IPS-15b (cell line): Measurements from ENCODE around the gene RAD51D.
"Not testable (repeated sequence)": the region's sequence is repeated elsewhere in the genome, so short reads cannot be mapped to it uniquely, and the experiment has no call there.

Experiments
- H3K27me3 ChIP-seq: one replicate; pipeline ENCODE4 v1.6.1; 2013; ENCODE audit warnings: low read length; ENCODE audit not compliant: control insufficient read depth, insufficient read depth
- H3K36me3 ChIP-seq: one replicate; pipeline ENCODE4 v1.6.1; 2013; ENCODE audit warnings: low read length; ENCODE audit not compliant: control insufficient read depth, insufficient read depth
- H3K4me1 ChIP-seq: one replicate; pipeline ENCODE4 v1.6.1; 2013; ENCODE audit warnings: mild to moderate bottlenecking, low read length; ENCODE audit not compliant: control insufficient read depth, insufficient read depth
- H3K4me3 ChIP-seq: one replicate; pipeline ENCODE4 v1.5.1; 2013; ENCODE audit warnings: low read depth, low read length
- H3K9ac ChIP-seq: one replicate; pipeline ENCODE4 v1.6.1; 2013; ENCODE audit warnings: low read depth, mild to moderate bottlenecking, low read length
- H3K9me3 ChIP-seq: one replicate; pipeline ENCODE4 v1.6.1; 2013; ENCODE audit warnings: mild to moderate bottlenecking, low read length; ENCODE audit not compliant: control insufficient read depth, insufficient read depth

The RAD51D gene

DNA sequence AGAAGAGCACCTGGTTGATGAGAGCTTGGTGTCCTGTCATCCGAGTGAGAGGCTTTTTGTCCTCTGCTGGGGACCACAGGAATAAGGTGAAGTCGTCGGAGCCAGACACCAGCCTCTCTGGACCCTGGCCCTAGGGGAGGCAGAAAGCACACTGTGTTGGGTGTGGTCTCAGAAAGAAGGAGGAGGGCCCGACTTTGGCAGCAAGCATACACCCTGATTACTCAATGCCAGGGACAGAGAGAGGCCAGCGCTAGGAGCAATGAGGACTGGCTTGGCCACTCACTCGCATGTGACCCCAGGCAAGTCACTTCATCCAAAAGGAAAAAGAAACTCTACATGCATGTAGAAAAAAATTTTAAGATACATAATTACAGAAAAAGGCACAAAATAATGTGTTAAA is 15.7 kb upstream of the RAD51D start:
- H3K9ac ChIP-seq: no peak overlapping the region
- no peaks in the 10 kb centered on the region for H3K9me3 ChIP-seq
- H3K27me3 ChIP-seq: no peaks in the 10 kb centered on the region
- no peak overlapping the region for H3K4me3 ChIP-seq
- H3K4me1 ChIP-seq: no peaks in the 10 kb centered on the region
- H3K36me3 ChIP-seq: peaks cover 83% of the 10 kb centered on the region

DNA sequence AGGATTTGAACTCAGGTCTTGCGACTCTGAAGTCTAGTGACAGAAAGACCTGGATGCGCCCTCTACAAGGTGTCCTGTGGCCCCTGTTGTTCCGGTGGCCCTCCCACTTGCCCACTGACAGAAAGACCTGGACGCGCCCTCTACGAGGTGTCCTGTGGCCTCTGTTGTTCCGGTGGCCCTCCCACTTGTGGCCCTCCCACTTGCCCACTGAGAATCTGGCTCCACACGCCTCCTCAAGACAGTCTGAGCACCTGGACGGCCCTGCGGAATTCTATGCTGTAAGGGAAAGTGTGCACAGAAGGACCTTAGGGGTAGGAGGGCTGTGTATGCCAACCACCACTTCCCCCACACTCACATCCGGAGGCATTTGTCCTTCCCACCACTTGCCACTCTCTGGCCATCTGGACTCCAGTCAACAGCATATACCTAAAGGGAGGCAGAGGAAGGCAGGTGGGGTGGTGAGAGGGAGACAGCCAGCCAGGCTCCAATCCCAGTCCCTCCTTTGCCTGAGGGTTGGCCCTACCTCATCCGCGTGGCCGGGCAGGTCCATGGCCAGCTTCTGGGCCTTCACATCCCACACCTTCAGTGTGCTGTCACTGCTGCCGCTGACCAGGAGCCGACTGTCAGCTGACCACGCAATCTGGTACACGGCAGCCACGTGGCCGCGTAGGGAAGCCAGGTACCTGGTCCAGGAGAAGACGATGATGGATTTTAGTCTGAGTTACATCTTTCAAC is 13.3 kb upstream of the RAD51D start:
- H3K4me3 ChIP-seq: no peak overlapping the region

DNA sequence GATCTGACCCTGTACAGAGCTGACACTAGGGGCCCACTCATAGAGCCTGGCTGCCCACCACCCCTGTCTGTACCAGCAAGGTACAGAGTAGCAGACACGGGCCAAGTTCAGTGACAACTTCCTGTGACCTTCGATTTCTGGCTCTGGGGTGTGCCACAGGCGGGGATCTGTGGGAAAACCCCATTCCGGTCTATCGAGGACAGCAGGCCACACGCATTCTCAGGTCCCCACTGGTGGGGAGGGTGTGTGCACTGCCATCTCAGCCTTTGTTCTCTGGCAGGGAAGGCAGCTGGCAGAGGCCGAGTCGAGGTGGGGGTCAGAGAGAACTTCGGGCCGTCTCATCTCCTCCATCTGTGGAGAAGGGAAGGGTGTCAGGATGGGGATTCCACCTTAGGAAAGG is 12.4 kb upstream of the RAD51D start:
- H3K36me3 ChIP-seq: peaks cover 55% of the 10 kb centered on the region
- no peak overlapping the region for H3K4me3 ChIP-seq
- H3K27me3 ChIP-seq: no peaks in the 10 kb centered on the region
- H3K4me1 ChIP-seq: no peaks in the 10 kb centered on the region
- no peaks in the 10 kb centered on the region for H3K9me3 ChIP-seq
- no peak overlapping the region for H3K9ac ChIP-seq

More for the DNA sequence above, 13.3 kb upstream of the RAD51D start:
- H3K4me1 ChIP-seq: no peaks in the 10 kb centered on the region
- H3K36me3 ChIP-seq: peaks cover 64% of the 10 kb centered on the region
- H3K27me3 ChIP-seq: no peaks in the 10 kb centered on the region
- no peaks in the 10 kb centered on the region for H3K9me3 ChIP-seq
- H3K9ac ChIP-seq: no peak overlapping the region

DNA sequence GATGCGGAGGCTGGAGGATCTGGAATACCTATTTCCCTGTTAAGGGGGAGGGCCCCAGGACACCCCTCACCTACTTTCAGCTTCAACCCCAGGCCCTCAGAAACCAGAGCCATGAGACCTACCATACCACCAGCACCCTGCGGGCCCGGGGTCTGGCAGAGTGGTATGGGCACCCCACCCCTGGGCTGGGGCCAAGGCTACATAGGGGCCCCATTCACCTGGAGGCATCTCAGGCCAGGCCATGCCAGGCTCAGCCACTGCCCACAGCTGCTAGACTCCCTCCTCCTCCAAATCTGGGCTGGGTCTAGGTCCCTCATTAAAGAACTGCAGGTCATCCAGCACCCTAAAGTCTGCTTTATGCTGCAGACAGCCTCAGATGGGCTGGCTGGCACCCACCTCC is 10.7 kb upstream of the RAD51D start:
- Histone ChIP-seq H3K9me3 (no peaks in the 10 kb centered on the region), H3K27me3 (no peaks in the 10 kb centered on the region), H3K4me1 (no peaks in the 10 kb centered on the region), H3K4me3 (no peak overlapping the region), H3K36me3 (peaks cover 45% of the 10 kb centered on the region), H3K9ac (no peak overlapping the region)

DNA sequence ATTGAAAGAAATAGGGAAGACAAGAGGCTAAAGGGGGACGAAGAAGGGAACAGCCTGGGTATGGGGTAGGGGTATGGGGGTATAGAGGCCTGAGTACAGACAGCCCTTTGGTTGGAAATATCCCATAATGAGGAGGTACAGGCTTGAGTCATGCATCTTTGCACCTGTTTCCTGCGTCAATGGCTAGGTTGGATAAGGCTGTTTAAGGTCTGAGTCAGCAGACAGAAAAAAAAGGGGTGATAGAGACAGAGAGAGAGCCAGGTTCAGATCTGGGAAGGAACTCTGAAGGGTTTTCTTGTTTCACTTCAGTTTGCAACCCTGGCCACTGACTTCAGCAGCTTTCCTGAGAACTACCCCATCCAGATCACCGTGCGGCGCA is 10.3 kb upstream of the RAD51D start:
- Histone ChIP-seq H3K4me1 (no peaks in the 10 kb centered on the region), H3K27me3 (no peaks in the 10 kb centered on the region), H3K9me3 (no peaks in the 10 kb centered on the region), H3K9ac (no peak overlapping the region), H3K4me3 (no peak overlapping the region), H3K36me3 (peaks cover 40% of the 10 kb centered on the region)

DNA sequence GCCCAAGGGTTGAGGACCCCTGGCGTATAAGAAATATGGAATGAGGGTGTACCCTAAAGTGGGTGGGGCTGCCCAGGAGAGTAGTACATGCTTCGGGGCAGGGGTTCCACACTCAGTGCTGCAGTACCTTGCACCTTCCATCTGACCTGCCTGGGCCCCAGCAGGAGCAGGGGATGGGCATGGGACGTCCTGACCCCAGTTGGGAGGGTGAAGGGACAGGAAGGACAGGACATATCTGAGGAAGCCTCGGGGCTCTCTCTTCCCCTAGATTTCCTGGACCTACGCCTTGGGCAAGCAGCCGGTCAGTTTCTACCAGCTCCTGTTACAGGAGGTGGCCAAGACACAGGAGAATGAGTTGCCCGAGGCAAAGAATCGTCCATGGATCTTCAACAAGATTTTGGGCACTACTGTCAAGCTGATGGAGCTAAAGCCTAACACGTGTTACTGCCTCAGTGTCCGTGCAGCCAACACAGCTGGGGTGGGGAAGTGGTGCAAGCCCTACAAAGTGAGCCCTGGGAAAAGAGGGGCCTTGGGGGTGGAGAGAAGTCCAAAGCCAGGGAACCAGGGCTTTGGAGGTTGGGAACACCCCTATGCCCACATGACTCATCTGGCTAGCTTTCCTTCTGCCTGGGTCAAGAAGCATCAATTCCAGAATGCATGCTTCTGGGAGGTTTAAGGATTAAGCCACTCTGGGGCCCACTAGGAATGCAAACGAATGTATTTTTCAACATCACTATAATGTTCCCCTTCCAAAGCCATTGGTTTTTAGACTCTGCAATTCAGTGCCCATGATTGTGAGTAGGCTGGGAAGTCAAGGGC is 9.7 kb upstream of the RAD51D start:
- Histone ChIP-seq H3K27me3 (no peaks in the 10 kb centered on the region), H3K9me3 (no peaks in the 10 kb centered on the region), H3K4me3 (no peak overlapping the region), H3K36me3 (peaks cover 35% of the 10 kb centered on the region), H3K4me1 (no peaks in the 10 kb centered on the region), H3K9ac (no peak overlapping the region)

DNA sequence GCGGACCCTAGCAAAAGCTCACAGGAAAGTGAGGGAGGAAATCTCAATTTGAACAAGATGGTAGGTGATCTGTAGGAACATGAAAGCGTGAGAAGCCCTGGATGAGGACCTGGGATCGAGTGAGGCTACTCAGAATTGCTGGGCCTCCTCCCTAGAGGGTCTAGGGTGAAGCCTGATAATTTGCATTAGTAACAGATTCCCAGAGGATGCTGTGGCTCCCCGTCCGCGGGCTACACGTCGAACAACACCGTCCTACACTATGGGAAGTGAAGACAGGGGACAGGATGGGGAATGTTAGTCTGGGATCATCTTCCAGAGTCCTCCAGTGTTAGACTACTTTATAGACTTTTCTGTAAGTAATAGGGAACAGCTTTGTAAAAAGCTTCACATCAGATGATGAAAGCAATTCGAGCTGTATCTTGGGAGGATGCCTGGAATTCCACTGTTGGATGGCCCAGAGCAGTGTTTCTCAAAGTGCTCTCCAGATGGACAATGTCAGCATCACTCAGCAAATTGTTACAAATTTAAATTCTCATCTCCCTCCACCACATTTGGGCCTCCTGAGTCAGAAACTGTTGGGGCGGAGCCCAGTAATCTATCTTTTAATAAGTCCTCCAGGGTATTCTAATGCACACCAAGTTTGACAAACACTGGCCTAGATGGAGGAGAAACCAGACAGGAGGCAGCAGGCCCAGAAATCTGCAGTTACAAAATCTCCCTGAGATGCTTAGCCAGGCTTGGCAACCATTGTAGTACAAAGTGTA is 8.3 kb upstream of the RAD51D start:
- peaks cover 21% of the 10 kb centered on the region for H3K36me3 ChIP-seq
- H3K9ac ChIP-seq: no peak overlapping the region
- H3K9me3 ChIP-seq: no peaks in the 10 kb centered on the region
- no peaks in the 10 kb centered on the region for H3K27me3 ChIP-seq
- no peaks in the 10 kb centered on the region for H3K4me1 ChIP-seq
- H3K4me3 ChIP-seq: no peak overlapping the region

DNA sequence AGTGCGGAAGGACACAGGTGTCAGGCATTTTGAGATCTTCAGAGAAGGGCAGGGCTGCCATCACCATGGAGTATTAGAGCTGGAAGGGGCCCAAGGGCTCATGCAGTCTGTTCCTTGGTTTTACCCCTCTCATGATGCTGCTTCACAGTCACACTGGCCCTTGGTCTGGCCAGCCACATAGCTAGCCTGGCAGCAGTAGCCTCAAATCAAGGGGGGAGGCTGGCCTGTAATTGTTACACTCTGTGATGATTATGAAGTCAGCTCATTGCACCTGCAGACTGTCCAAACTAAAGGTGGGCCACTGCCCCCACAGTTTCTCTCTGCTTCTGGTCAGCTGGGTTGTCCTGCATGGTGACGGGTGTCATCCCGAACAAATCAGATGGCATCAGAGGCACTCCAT is 1.7 kb upstream of the RAD51D start, which contains the start of gene FNDC8:
Gene FNDC8 (plus strand): TSS at position 301 of the 400 bp plus-strand sequence. CDS start 79 bp downstream, at position 380.
- Histone ChIP-seq H3K4me1 (no peaks in the 10 kb centered on the region), H3K9me3 (no peaks in the 10 kb centered on the region), H3K9ac (no peak within 1 kb of the TSS), H3K36me3 (no peaks in the 10 kb centered on the region), H3K4me3 (no peak within 1 kb of the TSS), H3K27me3 (peaks cover 7% of the 10 kb centered on the region)

DNA sequence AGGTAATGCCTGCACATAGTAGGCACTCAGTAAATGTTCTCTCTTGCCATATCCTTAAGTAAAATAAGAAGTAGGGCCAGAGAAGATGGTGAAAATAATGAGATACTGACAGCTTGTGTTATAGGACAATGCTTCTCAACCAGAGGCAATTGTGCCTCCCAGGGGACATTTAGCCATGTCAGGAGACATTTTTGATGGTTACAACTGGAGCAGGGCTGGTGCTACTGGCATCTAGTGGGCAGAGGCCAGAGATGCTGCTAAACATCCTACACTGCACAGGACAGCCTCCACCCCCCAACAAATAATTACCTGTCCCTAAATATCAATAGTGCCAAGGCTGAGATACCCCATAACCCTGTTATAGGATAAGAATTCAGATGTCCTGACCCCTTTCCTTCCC is 1.7 kb downstream of the RAD51D start:
- Histone ChIP-seq H3K36me3 (no peaks in the 10 kb centered on the region), H3K9me3 (no peaks in the 10 kb centered on the region), H3K9ac (no peak overlapping the region), H3K4me3 (no peak overlapping the region), H3K4me1 (no peaks in the 10 kb centered on the region), H3K27me3 (peaks cover 7% of the 10 kb centered on the region)

DNA sequence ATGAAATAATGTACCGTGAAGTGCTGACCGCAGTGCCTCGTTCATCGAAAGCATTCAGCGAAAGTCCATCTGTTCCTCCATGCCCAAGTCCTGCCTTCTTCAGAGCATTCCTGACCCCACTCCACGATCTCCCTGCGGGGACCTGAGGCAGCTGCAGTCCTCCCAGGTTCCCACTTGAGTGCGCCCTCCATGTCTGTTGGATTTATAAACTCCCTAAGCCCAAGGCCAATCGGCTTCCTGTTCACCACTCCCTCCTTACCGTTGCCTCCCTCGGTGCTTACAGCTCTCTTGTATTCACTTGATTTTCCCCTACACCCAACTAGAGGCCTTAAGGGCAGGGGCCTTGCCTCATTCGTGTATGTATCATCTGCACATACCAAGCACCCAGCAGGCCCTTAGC is 2.8 kb downstream of the RAD51D start:
- H3K9ac ChIP-seq: no peak overlapping the region
- H3K4me3 ChIP-seq: no peak overlapping the region
- H3K4me1 ChIP-seq: no peaks in the 10 kb centered on the region
- no peaks in the 10 kb centered on the region for H3K36me3 ChIP-seq
- peaks cover 7% of the 10 kb centered on the region for H3K27me3 ChIP-seq
- no peaks in the 10 kb centered on the region for H3K9me3 ChIP-seq

DNA sequence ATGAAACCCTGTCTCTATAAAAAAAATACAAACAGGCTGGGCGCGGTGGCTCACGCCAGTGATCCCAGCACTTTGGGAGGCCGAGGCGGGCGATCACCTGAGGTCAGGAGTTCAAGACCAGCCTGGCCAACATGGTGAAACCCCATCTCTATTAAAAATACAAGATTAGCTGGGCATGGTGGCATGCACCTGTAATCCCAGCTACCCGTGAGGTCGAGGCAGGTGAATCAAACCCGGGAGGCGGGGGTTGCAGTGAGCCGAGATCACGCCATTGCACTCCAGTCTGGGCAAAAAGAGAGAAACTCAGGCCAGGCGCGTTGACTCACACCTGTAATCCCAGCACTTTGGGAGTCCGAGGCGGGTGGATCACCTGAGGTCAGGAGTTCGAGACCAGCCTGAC is 8.9 kb downstream of the RAD51D start:
- H3K4me1 ChIP-seq, H3K9ac ChIP-seq, H3K27me3 ChIP-seq, H3K4me3 ChIP-seq, H3K9me3 ChIP-seq, H3K36me3 ChIP-seq: not testable (repeated sequence)
